ENCODE measurements around the gene EPS8. TPM values are rescaled to one million over a fixed set of nuclear protein-coding genes. Genes with fewer than 3 reads are reported as not detected.

The EPS8 gene
- total and polyA plus RNA-seq, 4 donors, result 56.0 to 165 (median 129) TPM

- no peak for DNase-seq
- Histone ChIP-seq H3K27me3 (ENCODE audit: control insufficient read depth in 1 of 2, insufficient read depth in 2 of 2, low read length in 1 of 2) (no peaks in the 10 kb centered on the region), H3K9me3 (ENCODE audit: control insufficient read depth, low read length) (no peaks in the 10 kb centered on the region), H3K27ac (ENCODE audit: low read depth in 1 of 2, low read length in 2 of 2) (no peak overlapping the region), H3K4me3 (ENCODE audit: low read length in 2 of 2) (no peak overlapping the region), H3K36me3 (ENCODE audit: control insufficient read depth in 1 of 2, insufficient read depth in 2 of 2, low read length in 1 of 2) (no peaks in the 10 kb centered on the region), H3K4me1 (ENCODE audit: control insufficient read depth in 1 of 2, insufficient read depth in 2 of 2, low read length in 2 of 2) (peaks cover 0 to 1% of the 10 kb centered on the region in 2 donors)
- intact Hi-C loops (cut with DNase I), result no loop called here
- no peak for ATAC-seq (ENCODE audit: low FRiP score)
- WGBS, 2 donors, result 5 to 7% methylated on average over 1 of the region's 1 CpG
These were observed 175.2 kb downstream of the EPS8 start for GRCh38 chr12:15613981-15614380.

GRCh38 chr12:15608941-15609340, 180.2 kb downstream of the EPS8 start:
- 53 to 75% methylated on average over 1 of the region's 1 CpG for WGBS, 2 donors
- no peaks in the 10 kb centered on the region for H3K36me3 ChIP-seq (ENCODE audit: control insufficient read depth in 1 of 2, insufficient read depth in 2 of 2, low read length in 1 of 2)
- no peak overlapping the region for H3K27ac ChIP-seq (ENCODE audit: low read depth in 1 of 2, low read length in 2 of 2)
- intact Hi-C loops (cut with DNase I), result no loop called here
- peaks cover 0 to 1% of the 10 kb centered on the region in 2 donors for H3K4me1 ChIP-seq (ENCODE audit: control insufficient read depth in 1 of 2, insufficient read depth in 2 of 2, low read length in 2 of 2)
- H3K27me3 ChIP-seq (ENCODE audit: control insufficient read depth in 1 of 2, insufficient read depth in 2 of 2, low read length in 1 of 2), result no peaks in the 10 kb centered on the region
- no peak for ATAC-seq (ENCODE audit: low FRiP score)
- no peak for DNase-seq
- H3K9me3 ChIP-seq (ENCODE audit: control insufficient read depth, low read length), result no peaks in the 10 kb centered on the region
- H3K4me3 ChIP-seq (ENCODE audit: low read length in 2 of 2), result no peak overlapping the region

- no peak overlapping the region for H3K4me3 ChIP-seq (ENCODE audit: low read length in 2 of 2)
- WGBS, 2 donors, result 81 to 82% methylated on average over 1 of the region's 1 CpG
- DNase-seq (no peak), ATAC-seq (ENCODE audit: low FRiP score) (no peak)
- intact Hi-C loops (cut with DNase I), result no loop called here
- H3K36me3 ChIP-seq (ENCODE audit: control insufficient read depth in 1 of 2, insufficient read depth in 2 of 2, low read length in 1 of 2), result no peaks in the 10 kb centered on the region
- H3K9me3 ChIP-seq (ENCODE audit: control insufficient read depth, low read length), result no peaks in the 10 kb centered on the region
- no peaks in the 10 kb centered on the region for H3K27me3 ChIP-seq (ENCODE audit: control insufficient read depth in 1 of 2, insufficient read depth in 2 of 2, low read length in 1 of 2)
- H3K27ac ChIP-seq (ENCODE audit: low read depth in 1 of 2, low read length in 2 of 2), result no peak overlapping the region
- peaks cover 0 to 1% of the 10 kb centered on the region in 2 donors for H3K4me1 ChIP-seq (ENCODE audit: control insufficient read depth in 1 of 2, insufficient read depth in 2 of 2, low read length in 2 of 2)
These were observed 180.8 kb downstream of the EPS8 start for GRCh38 chr12:15608406-15608805.

- WGBS, 2 donors, result 89% methylated on average over 10 of the region's 10 CpGs
- no peak for ATAC-seq (ENCODE audit: low FRiP score)
These were observed 183.2 kb downstream of the EPS8 start for GRCh38 chr12:15605881-15606590.

GRCh38 chr12:15603474-15604085, 185.6 kb downstream of the EPS8 start:
- no peaks in the 10 kb centered on the region for H3K36me3 ChIP-seq (ENCODE audit: control insufficient read depth in 1 of 2, insufficient read depth in 2 of 2, low read length in 1 of 2)
- WGBS, 2 donors, result 96 to 97% methylated on average over 4 of the region's 4 CpGs
- peaks cover 0 to 3% of the 10 kb centered on the region in 2 donors for H3K4me1 ChIP-seq (ENCODE audit: control insufficient read depth in 1 of 2, insufficient read depth in 2 of 2, low read length in 2 of 2)
- H3K27me3 ChIP-seq (ENCODE audit: control insufficient read depth in 1 of 2, insufficient read depth in 2 of 2, low read length in 1 of 2), result no peaks in the 10 kb centered on the region
- no peak for DNase-seq
- no peak for ATAC-seq (ENCODE audit: low FRiP score)
- H3K27ac ChIP-seq (ENCODE audit: low read depth in 1 of 2, low read length in 2 of 2), result no peak overlapping the region
- H3K4me3 ChIP-seq (ENCODE audit: low read length in 2 of 2), result no peak overlapping the region
- H3K9me3 ChIP-seq (ENCODE audit: control insufficient read depth, low read length), result no peaks in the 10 kb centered on the region
- intact Hi-C loops (cut with DNase I), result loop anchor here in 1 of 2 donors (5.0 kb wide), 1 partner anchor 184 kb away; the partner anchor contains the start of gene EPS8

More at GRCh38 chr12:15605881-15606590, 183.2 kb downstream of the EPS8 start:
- peaks cover 0 to 1% of the 10 kb centered on the region in 2 donors for H3K4me1 ChIP-seq (ENCODE audit: control insufficient read depth in 1 of 2, insufficient read depth in 2 of 2, low read length in 2 of 2)
- H3K4me3 ChIP-seq (ENCODE audit: low read length in 2 of 2), result no peak overlapping the region
- no peaks in the 10 kb centered on the region for H3K36me3 ChIP-seq (ENCODE audit: control insufficient read depth in 1 of 2, insufficient read depth in 2 of 2, low read length in 1 of 2)
- no peak overlapping the region for H3K27ac ChIP-seq (ENCODE audit: low read depth in 1 of 2, low read length in 2 of 2)
- no peaks in the 10 kb centered on the region for H3K27me3 ChIP-seq (ENCODE audit: control insufficient read depth in 1 of 2, insufficient read depth in 2 of 2, low read length in 1 of 2)
- intact Hi-C loops (cut with DNase I), result no loop called here
- DNase-seq, result peak in 1 of 2 donors; percentile 33
- no peaks in the 10 kb centered on the region for H3K9me3 ChIP-seq (ENCODE audit: control insufficient read depth, low read length)

GRCh38 chr12:15602051-15602672, 187.0 kb downstream of the EPS8 start:
- H3K27ac ChIP-seq (ENCODE audit: low read depth in 1 of 2, low read length in 2 of 2), result no peak overlapping the region
- DNase-seq (no peak), ATAC-seq (ENCODE audit: low FRiP score) (no peak)
- WGBS, 2 donors, result 98 to 100% methylated on average over 3 of the region's 3 CpGs
- no peaks in the 10 kb centered on the region for H3K27me3 ChIP-seq (ENCODE audit: control insufficient read depth in 1 of 2, insufficient read depth in 2 of 2, low read length in 1 of 2)
- no peaks in the 10 kb centered on the region for H3K9me3 ChIP-seq (ENCODE audit: control insufficient read depth, low read length)
- intact Hi-C loops (cut with DNase I), result loop anchor here in 1 of 2 donors (5.0 kb wide), 1 partner anchor 185 kb away; the partner anchor contains the start of gene EPS8
- peaks cover 0 to 3% of the 10 kb centered on the region in 2 donors for H3K4me1 ChIP-seq (ENCODE audit: control insufficient read depth in 1 of 2, insufficient read depth in 2 of 2, low read length in 2 of 2)
- H3K4me3 ChIP-seq (ENCODE audit: low read length in 2 of 2), result no peak overlapping the region
- no peaks in the 10 kb centered on the region for H3K36me3 ChIP-seq (ENCODE audit: control insufficient read depth in 1 of 2, insufficient read depth in 2 of 2, low read length in 1 of 2)

- intact Hi-C loops (cut with DNase I), result loop anchor here in 1 of 2 donors (5.0 kb wide), 1 partner anchor 186 kb away; the partner anchor contains the start of gene EPS8
- no peak for ATAC-seq (ENCODE audit: low FRiP score)
These were observed 187.9 kb downstream of the EPS8 start for GRCh38 chr12:15601210-15601800.

GRCh38 chr12:15600223-15600935, 188.8 kb downstream of the EPS8 start:
- no peaks in the 10 kb centered on the region for H3K9me3 ChIP-seq (ENCODE audit: control insufficient read depth, low read length)
- H3K4me3 ChIP-seq (ENCODE audit: low read length in 2 of 2), result no peak overlapping the region
- no peak overlapping the region for H3K27ac ChIP-seq (ENCODE audit: low read depth in 1 of 2, low read length in 2 of 2)
- H3K27me3 ChIP-seq (ENCODE audit: control insufficient read depth in 1 of 2, insufficient read depth in 2 of 2, low read length in 1 of 2), result no peaks in the 10 kb centered on the region
- 96 to 97% methylated on average over 7 of the region's 7 CpGs for WGBS, 2 donors
- ATAC-seq (ENCODE audit: low FRiP score) (no peak), DNase-seq (no peak)
- H3K36me3 ChIP-seq (ENCODE audit: control insufficient read depth in 1 of 2, insufficient read depth in 2 of 2, low read length in 1 of 2), result peaks cover 3 to 8% of the 10 kb centered on the region in 2 donors
- H3K4me1 ChIP-seq (ENCODE audit: control insufficient read depth in 1 of 2, insufficient read depth in 2 of 2, low read length in 2 of 2), result peaks cover 0 to 3% of the 10 kb centered on the region in 2 donors
- intact Hi-C loops (cut with DNase I), result loop anchor here in 1 of 2 donors (5.0 kb wide), 1 partner anchor 187 kb away; the partner anchor contains the start of gene EPS8

More at GRCh38 chr12:15601210-15601800, 187.9 kb downstream of the EPS8 start:
- Histone ChIP-seq H3K27me3 (ENCODE audit: control insufficient read depth in 1 of 2, insufficient read depth in 2 of 2, low read length in 1 of 2) (no peaks in the 10 kb centered on the region), H3K27ac (ENCODE audit: low read depth in 1 of 2, low read length in 2 of 2) (no peak overlapping the region), H3K9me3 (ENCODE audit: control insufficient read depth, low read length) (no peaks in the 10 kb centered on the region), H3K36me3 (ENCODE audit: control insufficient read depth in 1 of 2, insufficient read depth in 2 of 2, low read length in 1 of 2) (no peaks in the 10 kb centered on the region), H3K4me1 (ENCODE audit: control insufficient read depth in 1 of 2, insufficient read depth in 2 of 2, low read length in 2 of 2) (peaks cover 0 to 3% of the 10 kb centered on the region in 2 donors), H3K4me3 (ENCODE audit: low read length in 2 of 2) (no peak overlapping the region)
- WGBS, 2 donors, result 96 to 97% methylated on average over 1 of the region's 1 CpG
- no peak for DNase-seq
